NOMO-1 (cell line): Measurements from ENCODE around the gene C20orf204.

Experiments used
- DNase-seq, 2 experiments: peaks; one replicate each; lab custom pipeline; 2025; ENCODE audit not compliant: unreplicated experiment in 2 of 2; lab: John Stamatoyannopoulos, UW

The C20orf204 gene

DNA sequence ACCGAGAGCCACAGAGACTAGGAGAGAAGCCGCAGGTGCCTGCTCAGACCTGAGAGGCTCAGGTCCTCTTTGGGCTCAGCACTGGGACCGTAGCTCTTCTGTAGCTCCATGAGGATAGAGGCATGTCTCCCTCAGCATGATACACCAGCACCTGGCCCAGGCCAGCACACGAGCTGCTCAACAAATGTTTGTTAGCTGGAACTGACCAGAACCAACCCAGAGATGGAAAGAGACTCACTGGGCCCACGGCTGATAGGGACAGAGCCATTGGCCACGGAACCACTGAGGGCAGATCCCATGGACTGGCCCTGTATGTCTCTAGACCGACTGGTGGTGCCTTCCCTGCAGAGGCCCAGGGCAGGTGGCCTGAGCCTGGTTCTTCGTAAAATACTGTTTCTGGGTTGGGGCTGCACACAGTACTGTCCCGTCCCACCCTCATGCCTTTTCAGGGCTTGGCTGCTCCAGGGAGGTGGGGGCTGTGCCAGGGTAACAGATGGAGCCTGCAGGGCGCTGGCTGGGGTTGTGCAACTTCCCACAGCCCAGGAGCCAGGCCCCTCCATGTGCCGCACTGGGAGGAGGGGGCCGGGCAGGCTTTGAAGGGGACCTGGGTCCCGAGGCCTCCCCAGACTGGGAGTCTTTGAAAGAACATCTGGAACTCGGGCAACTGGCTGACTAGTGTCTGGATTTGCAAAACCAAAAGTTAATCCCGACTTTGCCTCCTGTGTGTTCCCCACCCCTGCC is 5.2 kb downstream of the C20orf204 start:
- peak in 1 of 2 experiments; percentile 11 for DNase-seq

DNA sequence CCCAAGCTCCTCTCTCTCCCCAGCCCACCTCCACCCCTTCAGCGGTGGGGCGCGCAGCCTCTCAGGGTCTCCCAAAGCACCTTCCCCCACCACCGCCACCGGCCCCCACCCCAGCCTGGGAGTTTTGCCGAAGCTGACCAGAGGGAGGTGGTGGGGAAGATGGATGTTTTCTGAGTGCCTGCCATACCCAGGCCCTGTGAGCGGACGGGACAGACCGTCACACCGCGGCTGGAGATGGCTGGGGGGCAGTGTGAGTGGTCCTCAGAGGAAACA is 5.7 kb downstream of the C20orf204 start:
- no peak for DNase-seq

DNA sequence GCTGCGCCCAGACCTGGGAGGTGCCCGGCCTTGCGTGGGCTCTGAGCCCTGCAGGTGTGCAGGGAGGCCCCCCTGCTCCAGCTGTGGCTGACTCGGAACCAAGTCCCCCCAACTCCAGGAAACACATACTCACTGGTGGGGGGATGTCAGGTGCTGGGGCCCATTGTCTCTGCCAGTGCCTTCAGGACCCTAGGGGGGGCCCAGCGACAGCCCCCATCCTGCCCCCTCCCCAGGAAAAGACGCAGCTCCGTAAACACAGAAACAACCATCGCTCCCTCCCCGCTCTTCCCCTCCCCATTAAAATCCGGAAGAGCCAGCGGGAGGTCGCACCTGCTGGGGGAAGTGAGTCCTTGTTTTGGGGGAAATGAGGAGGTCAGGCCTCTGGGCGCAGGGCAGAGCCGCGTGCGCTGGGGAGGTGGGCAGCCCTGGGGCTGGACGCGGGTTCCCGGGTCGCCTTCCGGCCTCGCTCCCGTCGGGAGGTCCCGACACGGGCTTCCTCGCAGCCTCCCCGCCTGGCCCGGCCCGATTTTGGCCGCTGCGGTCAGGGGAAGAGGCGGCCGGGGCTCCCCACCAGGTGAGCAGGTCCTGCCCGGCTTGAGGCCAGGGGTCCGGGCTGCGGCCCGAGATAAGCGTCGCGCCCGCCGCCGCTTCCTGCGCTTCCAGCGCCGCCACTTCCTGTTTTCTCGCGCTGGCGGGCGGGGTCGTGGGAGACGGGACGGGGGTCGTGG is 6.2 kb downstream of the C20orf204 start:
- DNase-seq: peak; percentile 18 to 39

DNA sequence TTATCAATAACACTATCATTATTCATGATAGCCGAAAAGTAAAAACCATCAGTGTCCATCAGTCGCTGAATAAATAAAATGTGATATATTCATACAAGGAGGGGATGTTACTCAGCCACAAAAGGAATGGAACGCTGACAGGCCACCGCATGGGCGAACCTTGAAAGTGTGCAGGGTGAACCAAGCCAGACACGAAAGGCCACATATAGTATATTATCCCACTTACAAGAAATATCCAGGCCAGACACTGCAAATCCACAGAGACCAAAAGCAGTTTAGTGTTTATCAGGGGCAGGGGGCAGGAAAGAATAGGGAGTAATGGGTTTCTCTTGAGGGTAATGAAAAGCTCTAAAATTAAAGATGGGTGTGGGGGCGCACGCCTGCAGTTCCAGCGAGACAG is 7.8 kb downstream of the C20orf204 start:
- no peak for DNase-seq

DNA sequence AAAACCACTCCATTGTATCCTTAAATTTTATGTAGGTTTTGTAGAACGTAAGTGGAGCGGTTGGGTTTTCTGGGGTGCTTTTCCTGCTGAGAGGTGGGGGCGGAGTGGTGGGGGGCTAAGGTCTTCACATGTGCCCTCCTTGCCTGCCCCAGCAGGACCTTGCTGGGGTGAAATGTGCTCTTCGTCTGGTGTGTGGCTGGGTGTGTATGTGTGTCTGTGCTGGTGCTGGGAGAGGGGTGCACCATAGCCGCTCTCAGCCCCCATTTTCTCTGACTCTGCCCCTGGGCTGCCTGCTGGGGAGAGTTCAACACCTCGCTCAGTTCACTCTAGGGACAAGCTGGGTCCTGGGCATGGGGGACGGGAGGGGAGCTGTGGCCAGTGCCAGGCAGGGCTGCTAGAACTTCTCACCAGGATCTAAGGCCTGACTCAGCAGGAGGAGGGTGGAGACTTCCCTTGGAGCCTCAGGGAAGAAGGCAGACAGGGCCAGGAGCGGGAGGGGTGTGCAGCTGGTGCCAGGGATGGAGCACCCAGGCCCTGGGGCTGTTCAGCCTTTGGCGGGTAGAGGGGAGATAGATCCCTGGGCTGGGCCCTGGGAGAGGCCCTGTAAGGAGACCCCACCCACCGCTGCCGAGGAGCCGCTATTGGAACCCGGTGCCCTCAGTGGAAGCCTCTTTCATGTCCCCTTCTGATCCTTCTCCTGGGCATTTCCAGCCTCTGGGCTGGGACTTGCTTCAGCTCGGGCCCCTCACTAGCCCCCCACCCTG is 8.7 kb downstream of the C20orf204 start:
- no peak for DNase-seq

DNA sequence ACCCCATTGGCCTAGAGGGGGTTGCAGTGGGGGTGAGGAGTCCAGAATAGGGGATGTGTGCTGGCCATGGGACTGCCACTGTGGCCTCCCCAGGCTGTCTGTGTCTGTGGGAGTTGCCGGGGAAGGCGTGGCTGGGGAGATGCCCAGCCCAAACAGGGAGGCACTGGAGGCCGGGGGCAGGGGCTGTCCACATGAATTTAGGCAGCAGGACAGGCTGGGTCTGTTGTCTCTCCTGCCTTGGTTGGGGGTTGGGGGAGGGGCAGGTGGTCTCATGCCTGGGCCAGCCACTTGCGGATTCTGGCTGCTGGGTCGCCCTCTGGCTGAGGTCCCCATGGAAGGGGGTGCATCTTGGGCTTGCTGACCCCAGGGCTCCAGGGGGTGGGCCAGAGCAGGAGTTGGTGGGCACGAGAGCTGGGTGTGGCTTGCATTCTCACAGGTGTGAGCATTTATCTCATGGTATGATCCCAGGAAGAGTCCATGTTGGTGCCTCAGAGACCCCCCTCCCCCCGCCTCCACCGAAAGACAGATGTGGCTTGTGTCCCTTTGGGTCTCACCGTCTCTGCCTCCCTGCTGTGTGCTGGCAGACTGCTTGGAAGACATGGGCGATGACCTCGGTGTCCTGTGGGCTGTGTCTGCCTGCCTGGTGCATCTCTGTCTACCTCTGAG is 9.5 kb downstream of the C20orf204 start:
- DNase-seq: no peak

DNA sequence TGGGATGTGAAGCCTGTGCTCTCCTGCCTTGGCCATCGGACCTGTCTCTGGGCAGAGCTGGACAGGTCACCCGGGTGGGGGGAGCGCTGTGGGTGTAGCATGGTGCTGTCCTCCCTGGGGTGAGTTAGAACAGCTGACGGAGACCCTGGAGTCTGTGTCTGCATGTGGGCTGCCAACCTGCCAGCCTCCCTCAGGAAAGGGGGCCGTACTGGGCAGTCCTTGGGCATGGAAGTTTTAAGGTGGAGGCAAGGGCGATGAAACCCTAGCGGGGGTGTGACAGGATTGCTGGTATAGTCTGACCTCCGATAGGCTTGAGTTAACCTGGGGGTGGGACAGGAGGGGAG is 11.0 kb downstream of the C20orf204 start:
- no peak for DNase-seq

DNA sequence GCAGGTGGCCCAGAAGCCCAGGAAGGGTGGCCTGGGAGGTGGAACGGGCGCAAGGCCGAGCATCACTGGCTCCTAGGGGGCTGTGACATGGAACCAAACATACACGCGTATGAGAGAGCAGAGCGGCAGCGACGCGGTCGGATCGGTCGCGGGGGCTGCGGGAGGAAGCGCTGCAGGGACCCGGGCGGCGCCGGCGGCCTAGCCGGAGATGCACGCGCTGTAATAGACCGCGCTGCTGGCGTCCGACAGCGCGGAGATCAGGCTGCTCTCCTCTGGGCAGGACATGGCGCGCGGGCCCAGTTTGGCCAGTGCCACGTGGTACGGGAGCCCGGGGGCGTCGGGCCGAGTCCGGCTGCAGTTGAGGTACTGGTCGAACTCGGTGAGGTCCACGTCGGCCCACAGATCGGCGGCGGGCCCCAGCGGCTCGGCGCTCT is 12.0 kb downstream of the C20orf204 start:
- no peak for DNase-seq

DNA sequence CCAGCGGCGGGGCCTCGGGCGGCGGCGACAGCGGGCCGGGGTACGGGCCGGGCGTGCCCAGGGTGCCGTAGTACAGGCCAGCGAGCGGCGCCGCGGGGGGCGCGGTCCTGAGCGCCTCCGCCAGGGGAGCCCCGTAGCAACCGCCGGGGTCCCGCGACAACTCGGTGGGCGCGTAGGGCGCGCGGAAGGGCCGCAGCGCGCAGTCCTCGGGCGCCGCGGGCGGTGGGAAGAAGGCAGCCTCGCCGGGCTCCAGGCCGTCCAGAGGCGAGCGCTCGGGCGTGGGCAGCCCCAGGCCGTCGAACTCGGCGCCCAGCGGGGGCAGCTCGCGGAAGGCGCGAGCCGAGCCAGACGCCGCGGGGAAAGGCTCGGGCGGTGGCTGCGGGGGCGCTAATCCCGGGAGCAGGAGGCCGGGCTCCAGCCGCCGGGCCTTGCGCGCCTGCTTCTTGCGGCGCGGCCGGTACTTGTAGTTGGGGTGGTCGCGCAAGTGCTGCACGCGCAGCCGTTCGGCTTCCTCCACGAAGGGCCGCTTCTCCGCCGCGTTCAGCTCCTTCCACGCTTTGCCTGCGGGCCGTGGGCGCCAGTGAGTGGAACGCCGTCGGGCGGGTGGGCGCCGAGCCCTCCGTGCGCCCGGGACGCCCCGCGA is 12.5 kb downstream of the C20orf204 start:
- DNase-seq: no peak

DNA sequence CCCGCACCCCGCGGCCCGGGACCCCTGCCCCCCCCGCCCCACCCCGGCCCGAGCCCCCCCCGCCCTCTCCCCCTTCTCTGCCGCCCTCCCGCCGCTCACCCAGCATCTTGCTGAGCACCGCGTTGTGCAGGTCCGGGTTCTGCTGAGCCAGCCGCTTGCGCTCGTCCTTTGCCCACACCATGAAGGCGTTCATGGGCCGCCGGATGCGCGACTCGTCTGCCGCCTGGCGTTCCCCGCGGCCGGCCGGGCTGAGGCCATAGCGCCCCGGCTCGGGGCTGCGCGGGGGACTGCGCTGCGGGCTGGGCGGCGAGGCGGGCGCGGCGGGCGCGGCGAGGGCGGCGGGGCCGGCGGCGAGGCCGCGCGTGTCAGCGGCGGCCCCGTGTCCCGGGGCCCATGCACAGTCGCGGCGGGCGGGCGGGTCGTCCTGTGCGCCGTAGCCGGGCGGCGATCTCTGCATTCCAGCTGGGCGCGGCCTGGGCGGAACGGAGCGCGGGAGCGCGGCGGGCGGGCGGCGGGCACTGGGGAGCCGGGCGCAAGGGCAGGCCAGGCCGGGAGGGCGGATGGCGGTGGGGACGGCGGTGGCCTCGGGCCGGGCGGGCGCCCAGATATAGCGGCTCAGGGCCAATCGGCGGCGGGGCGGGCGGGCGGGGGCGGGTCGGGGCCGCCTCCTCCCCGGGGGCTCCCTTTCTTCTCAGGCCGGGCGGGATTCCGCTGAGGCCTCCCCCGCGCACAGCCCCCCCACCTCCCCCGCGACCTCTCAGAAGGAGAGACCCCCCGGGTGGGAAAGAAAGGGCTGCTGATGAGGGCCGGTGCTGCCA is 13.3 kb downstream of the C20orf204 start, which contains the start of gene SOX18:
Gene SOX18 (minus strand): TSS at position 580 of the 818 bp plus-strand sequence. CDS start 123 bp downstream, at position 457.
- DNase-seq: peak; percentile 32 to 34

DNA sequence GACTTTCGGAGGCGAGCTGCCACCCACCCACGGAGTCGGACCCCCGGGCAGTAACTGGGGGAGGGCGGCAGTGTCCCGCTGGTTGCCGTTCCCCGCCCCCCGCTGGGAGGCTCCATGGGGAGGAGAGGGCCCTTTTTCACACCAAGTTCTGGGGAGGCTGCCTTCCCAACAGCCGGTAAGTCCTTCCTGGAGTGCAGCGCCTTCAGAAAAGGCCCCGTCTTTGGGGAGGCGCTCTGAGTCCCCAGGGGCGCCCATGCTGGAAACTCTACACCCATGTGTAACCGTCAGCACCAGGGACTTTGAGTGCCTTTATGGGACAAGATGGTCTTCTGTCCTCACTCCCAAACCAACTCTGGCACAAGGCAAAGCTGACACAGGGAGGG is 13.9 kb downstream of the C20orf204 start:
- DNase-seq: no peak

DNA sequence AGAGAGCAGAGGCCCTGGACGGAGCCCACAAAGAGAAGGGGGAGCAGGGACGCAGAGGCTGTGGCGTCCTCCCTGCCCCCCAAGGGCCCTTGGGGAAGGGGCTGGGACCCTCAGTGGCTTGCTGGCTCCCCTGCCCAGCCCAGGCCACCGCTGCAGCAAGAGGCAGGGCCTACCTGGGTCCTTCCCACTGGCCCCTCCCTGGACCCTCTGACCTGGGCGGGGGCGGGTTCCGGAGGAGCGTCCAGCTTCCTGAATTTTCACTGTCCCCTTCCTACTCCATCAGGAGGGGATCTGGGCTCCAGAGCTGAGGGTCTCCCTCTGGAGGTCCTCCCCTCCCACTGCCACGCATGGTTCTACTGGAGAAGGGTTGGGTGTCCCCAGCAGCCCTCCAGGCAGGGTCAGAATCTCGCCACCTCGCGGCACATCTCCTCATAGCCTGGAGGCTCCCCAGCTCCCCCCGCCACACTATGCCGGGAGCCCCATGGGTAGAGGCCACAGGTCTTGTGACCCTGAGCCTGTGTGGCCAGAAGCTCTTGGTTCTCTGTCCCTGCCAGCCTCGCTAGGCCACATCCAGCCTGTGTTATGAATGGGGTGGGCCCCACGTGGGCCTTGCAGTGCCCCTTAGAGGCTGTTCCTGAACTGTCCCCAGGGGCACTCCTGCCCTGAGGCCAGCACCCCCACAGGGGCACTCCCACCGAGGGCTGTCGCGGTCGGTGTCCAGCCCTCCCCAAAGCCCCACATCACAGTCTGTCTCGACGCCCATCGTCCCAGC is 14.5 kb downstream of the C20orf204 start:
- no peak for DNase-seq

DNA sequence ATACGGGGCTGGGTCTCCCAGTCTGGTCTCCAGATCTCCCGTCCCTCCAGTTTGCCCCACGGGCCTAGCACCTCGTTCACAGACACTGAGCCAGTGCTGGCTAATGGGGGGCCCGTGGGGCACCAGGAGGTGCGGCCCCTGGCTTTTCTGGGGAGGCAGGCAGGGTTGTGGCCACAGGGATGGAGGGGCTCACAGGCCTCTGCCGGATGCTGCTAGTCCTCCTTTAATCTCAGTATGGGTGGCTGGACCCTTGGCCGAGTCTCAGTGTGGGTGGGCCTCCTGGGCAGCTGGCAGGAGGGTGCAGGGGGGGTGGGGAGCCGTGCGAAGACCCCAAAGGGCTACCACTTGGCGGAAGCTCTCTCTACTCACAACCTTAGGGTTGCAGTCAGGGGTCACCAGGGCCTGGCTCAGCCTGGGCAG is 15.1 kb downstream of the C20orf204 start:
- DNase-seq: no peak

DNA sequence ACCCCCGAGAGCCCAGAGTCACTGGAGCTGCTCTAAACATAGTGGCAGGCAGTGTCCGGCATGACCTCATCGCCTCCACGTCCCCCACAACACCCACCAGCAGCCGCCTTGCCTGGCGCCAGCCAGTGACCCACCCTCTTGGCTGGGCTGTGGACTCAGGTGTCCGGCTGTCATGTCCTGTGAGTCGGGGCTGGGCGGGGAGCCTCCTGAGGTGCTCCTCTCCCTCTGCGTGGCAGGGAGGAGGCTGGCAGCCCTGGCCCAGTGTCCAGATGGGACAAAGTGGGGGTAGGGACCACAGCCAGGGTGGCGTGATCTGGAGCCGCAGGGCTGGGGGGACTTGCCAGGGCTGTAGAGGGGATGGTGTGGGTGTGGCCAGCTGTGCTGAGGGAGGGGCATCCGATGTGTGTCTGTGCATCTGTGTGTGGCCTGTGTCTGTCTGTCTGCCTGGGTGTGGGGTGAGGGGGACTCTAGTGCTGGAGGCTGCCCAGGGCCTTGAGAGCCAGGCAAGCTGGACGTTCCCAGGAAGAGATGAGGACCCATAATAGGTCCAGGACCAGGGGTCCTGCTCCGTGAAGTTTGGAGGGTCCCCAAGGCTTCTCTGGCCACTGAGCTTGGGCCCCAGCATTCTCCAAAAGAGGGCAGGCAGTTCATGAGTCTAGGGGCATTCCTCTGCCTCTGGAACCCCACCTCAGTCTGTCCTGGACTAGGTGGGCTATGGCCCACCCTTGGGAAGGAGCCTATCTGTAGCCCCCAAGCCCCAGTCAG is 15.8 kb downstream of the C20orf204 start:
- no peak for DNase-seq

DNA sequence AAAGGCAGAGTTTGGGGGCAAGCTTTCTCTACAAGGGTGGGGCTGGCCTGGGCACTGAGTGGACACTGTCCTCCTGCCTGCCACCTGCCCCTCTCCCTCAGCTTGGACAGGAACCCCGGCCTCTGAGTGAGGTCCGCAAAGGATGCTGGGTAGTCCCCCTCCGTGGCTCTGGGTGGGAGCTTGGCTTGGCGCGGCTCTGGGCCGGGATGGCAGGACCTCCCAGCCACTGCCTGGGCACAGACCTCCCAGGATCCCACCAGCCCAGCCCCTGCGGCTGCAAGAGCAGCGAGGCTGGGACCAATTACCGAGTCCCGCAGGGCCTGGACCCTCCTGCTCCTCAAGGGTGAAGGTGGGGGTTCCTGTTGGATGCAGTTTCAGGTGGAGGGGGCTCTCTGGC is 16.3 kb downstream of the C20orf204 start:
- no peak for DNase-seq

DNA sequence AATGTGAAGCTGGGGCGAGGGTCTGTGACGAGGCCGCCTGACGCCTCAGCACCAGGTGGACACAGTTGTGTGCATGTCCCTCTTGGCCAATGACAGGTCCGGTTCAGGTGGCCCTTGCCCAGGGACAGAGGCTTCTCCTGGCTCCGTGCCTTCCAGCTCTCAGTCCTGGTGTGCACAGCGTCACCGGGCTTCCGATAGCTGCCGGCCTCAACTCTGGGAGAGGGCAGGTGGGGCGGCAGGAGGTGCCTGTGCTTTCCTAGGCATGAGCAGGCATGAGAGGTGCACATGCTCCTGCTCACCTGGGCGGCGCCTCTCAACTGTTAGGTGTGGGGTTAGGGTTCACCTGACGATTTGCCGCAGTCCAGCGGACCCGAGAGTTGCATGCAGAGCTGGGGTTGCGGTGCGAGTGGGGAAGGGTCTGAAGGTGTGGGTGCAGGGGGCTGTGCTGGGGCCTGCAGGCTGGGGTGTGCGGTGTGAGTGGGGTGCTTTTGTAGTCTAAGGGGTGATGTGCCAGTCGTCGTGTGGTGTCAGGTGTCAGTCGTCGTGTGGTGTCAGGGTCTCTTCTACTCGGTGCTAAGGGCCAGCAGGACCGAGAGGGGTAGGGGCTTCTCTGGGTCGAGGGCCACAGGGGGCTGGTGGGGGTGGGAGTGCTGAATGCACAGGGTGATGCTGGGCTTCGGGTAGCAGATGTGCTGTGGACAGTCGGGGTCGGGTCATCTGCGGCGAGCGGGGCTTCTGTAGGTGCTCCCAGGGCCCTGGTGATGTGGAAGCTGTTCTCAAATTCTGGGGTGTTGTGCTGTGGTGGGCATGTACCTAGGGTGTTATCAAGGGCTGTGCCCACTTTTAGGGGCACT is 17.2 kb downstream of the C20orf204 start:
- DNase-seq: no peak

DNA sequence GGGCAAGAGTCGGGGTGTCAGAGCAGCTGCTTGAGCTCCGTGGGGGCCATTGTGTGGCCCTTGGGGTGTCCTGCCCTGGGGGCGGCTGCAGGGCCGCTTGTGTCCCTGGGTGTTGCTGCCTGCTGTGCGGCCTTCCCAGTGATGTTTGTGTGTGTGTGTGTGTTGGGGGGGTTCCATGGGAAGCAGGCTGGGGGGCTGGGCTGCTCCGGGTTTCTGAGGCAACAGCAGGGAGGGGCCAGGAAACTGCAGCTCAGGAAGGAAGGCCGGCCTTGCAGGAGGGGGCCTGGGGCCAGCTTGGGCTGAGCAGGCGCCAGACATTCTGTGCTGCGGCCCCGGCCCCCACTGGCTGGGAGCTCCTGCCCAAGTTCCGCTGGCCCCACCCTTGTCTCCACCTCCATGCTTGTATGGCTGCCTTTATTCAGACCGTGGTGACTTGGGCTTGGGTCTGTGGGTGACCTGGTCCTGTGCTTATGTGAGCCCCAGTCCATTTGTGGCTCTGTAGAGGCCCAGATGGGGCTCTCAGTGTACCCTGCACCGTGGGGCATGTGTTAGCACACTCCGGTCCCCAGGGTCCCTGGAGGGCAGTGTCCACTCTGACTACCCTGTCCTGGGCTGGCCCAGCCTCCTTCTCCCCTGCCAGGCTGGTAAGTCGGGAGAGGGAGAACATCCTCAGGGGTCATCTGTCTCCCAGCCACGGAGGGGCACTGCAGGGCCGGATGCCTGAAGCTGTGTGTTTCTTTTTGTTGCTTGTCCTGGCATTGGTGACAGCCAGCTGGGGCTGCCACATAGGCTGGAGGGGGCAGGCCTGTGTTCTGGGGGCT is 18.1 kb downstream of the C20orf204 start:
- DNase-seq: no peak
